HTERT RPE-1 (cell line): Measurements from ENCODE around the gene GBF1.
"Not testable (repeated sequence)": the region's sequence is repeated elsewhere in the genome, so short reads cannot be mapped to it uniquely, and the experiment has no call there.

ENCODE experiments used
- in situ Hi-C: fragments of 300-500 bp; cut with MboI; formaldehyde crosslinking; loops from 4 replicates; pipeline ENCODE4 v1.14.3; 2020; ENCODE audit warnings: low sequenced_read_pairs

Gene GBF1

DNA sequence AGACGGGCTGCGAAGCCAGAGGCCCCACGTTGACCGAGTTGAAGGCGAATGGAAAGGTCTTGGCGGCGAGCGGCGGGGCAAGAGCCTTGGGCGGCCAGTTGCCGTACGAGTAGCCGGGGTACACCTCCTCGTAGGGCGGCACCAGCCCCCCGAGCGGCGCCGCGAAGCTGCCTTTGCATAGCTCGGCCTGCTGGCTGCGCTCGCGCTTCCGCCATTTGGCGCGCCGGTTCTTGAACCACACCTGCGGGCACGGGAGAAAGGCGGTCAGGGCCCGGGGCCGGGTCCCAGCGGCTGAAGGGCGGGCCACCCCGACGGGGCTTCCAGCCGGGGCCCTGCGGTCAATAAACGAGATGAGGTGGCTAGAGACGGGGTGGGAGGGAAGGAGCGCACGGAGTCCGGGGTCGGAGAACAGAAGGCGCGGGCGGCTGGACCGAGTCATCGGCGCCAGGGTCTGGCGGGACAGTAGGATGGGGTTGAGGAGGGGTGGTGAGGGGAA lies 14.4 kb upstream of the GBF1 start:
- in situ Hi-C loops, result loop anchor here (25.0 kb wide), 1 partner anchor 131 kb away; no protein-coding TSS in a partner anchor

DNA sequence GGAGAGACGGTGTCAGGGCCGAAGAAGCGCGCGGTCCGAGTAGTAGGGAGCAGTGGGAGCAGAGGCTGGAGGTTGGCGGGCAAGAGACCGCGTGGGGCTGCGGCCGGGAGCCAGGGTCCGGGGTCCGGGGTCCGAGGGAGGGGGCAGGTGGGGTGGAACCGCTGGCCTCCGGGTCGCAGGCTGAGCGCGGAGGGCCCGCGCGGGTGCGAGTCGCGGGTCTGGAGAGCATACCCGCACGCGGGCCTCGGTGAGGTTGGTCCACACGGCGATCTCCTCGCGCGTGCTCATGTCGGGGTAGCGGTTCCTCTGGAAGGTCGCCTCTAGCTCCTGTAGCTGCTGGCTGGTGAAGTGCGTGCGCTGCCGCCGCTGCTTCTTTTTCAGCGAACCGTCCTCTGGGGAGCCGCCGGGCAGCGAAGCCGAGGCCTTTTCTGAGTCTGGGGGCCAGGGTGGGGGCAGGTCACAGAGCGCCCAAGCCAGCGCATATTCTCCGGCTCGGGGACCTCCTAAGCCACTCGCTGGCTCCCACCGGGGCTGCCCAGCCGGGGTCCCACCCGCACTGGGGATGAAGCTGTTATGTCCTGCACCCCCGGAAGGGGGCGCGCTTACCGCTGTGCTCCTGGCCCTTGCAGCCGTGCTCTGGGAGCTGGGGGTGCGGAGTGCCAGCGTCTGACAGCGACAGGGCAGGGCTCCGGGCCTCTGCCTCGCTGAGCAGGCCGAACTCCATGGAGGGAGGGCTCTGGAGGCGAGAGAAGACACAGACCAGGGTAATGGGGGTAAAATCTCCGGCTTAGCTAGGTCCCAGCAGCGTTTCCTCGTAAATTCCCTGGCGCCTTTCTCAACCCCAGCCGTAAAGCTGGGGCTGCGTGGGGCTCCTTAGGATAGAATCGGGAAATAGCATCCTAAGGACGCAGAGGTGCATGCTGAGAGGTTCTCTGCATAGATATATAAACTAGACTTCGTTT lies 13.7 kb upstream of the GBF1 start:
- in situ Hi-C loops, result loop anchor here (25.0 kb wide), 1 partner anchor 131 kb away; no protein-coding TSS in a partner anchor

DNA sequence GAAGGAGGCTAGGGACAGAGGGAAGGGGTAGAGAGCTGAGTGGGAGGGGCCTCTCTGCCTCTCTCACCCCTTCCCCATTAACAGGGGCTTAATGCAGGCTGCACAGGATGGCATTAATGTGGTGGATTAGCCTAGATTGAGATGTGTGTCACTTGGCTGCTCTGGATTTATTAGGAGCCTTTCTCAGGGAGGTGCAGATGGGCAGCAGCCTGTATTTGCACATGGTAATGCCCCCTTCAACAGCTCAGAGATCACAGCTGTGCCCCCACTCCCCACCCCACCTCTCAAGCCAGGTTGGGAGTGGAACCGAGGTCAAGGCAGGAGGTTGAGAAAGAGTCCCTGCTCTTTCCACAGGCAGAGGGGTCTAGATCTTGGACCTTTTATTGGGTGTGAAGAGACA lies 11.3 kb upstream of the GBF1 start:
- in situ Hi-C loops, result loop anchor here (25.0 kb wide), 1 partner anchor 128 kb away; no protein-coding TSS in a partner anchor

DNA sequence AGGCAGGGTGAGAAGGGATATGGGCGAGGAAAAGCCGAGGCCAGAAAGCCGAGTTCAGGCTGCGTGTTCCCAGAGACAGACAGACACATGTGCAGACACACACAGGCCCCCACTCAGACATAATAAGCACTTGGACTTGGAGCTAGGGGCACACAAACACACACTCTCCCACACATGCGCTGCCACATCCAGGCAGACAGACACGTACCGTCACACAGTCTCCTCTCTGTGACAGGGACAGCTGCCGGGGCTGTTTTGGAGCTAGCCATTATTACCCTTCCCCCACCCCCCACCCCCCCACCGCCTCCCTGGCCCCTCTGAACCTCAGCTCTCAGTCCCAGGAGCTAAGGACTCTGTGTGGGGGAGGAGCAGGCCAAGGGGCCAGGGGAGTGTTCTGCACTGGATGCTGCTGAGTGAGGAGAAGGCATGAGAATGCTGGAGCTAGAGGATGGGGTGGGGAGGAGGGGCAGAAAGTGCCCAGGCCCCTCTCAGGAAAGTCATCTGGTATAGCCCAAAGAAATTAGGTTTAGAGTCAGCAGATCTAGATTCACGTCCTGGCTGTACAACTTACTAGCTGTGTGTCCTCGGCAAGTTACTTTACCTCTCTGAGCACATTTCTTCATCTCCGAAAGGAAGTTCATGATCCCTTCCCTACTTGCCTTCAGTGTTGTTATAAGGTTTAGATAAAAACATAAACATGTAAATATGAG lies 10.3 kb upstream of the GBF1 start:
- in situ Hi-C loops, result loop anchor here (25.0 kb wide), 1 partner anchor 127 kb away; no protein-coding TSS in a partner anchor

DNA sequence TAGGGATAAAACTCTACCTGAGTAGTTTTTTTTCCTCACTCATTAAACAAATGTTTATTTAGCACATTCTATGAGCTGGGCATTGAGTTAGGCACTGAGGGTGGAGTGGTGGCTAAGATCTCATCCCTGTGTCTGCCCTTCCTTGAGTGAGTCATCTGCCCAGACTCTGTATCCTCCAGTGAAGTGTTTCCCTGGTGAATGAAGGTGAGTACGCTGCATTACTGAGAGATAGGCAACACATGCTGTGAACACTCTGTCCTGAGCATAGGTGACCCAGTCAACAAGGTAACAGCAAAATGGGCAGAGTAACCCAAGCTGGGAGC lies 9.8 kb upstream of the GBF1 start:
- in situ Hi-C loops, result loop anchor here (25.0 kb wide), 1 partner anchor 127 kb away; no protein-coding TSS in a partner anchor

DNA sequence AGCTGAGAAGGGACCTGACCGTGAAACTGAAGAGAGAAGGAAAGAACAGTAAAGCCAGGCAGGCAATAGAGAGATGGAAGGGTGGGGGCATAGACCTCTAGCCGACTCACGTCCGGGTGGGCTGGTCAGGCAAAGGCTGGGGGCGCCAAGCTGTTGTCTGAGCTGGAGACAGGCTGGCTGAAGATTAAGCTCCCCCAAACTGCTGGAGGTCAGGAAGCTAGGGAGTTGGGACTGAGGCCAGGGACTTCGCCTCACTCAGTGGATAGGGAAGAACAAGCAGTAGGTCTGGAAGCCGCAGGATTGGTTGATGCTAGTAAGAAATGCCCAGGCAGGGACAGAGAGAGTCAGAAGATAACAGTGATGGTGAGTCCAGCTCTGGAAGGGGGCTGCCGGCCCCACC lies 9.3 kb upstream of the GBF1 start:
- in situ Hi-C loops, result loop anchor here (25.0 kb wide), 1 partner anchor 126 kb away; no protein-coding TSS in a partner anchor

DNA sequence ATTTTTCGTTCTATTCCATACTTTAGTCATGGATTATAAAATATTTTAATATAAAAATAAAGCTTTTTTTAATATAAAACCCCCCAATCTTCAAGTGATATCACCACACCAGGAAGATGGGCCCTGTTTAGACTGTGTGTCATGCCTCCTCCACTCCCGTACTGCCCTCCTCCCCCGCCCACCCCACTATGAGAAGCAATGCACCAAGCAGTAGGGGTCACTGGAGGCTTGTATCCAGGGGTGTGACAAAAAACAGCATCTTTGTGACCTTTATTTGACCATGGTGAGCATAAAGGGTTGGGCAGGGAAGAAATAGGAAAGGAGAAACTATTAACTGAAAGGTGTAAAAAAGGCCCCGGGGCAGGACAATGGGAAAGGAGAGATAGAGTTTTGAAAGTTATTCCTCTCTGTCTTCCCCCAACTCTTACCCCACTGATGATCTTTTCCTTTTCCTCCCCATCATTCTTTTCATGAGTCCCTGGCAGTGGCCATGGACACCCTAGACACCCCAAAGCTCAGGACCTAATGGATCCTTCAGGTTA lies 7.5 kb upstream of the GBF1 start:
- in situ Hi-C loops, result loop anchor here (25.0 kb wide), 1 partner anchor 125 kb away; no protein-coding TSS in a partner anchor

DNA sequence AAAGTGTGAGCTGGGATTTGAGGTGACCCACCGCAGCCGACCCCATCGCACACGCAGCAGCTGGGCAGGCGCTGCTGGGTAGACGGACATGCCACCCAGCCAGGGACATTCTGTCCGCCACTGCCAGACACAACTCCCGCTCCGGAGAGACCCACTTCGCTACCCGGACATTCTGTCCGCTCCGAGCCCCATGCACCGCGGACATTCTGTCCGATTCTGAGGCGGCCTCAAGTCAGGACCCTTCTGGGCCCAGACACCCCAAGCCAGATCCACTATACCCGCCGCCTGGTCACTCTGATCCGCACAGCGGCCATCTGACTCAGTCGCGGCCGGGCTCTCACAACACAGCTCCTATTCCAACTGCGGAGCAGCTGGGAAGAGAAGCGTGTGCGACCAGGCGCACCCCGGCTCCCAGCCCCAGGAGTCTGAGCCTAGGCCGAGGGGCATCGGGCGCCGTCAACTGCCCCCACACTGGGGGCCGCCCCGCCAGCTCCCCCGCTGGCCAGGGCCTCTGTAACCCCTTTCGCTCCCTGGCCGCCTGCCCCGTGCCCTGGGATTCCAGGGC lies 4.8 kb upstream of the GBF1 start:
- in situ Hi-C loops, result loop anchor here (25.0 kb wide), 1 partner anchor 122 kb away; no protein-coding TSS in a partner anchor

DNA sequence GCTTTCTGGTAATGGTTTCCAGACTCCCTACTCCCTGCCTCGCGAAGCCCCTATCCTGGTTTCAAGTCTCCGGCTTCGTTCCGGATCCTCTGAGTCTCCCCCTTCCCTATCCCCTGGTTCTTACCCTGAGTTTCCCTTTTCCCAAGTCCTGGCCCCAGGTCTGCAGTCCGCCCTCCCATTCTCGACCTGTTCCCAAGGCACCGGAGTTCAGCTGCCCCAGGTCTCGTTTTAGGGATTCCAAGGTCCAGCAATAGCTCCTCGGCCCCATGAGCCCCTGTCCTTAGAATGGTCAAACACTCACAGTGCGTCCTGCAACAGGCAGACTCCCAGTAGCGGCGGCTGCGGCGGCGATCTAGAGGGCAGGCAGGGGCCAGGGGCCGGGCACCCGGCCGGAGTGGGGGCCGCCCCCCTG lies 4.3 kb upstream of the GBF1 start:
- in situ Hi-C loops, result loop anchor here (25.0 kb wide), 1 partner anchor 121 kb away; no protein-coding TSS in a partner anchor

DNA sequence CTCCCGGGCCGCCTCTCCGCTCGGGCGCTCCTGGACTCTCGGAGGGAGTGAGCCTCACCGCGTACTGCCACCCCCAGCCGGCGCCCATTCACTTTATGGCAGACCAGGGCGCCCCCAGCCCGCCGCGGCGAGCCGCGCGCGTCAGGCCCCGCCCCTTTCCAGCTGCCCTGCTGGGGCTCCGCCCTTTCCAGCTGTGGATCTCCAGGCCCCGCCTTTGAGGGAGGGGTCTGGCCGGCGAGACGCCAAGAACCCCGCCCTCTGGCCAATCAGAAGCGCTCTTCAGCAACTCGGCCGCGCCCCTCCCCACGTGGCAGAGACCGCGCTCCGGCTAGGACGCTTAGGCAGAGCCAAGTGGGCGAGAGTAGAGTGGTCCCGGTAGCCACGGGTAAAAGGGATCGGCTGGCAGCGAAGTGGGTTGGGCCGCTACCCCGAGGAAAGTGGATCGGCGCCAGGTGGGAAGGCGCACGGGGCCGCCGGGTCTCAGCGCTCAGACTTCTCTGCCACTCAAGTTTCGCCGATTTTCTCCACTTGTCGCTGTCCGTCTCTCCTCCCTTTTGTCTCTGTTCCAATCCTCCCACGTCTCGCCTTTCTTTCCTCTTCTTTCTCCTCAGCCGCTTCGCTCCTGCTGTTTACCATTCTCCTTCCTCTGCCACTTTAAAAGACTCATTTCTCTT lies 3.8 kb upstream of the GBF1 start, which contains the start of gene PITX3:
TSS of gene PITX3 (minus strand) at position 69 of the 674 bp plus-strand sequence. CDS start 9,432 bp downstream, outside the sequence.
- in situ Hi-C loops, result loop anchor here (25.0 kb wide), 1 partner anchor 121 kb away; no protein-coding TSS in a partner anchor

DNA sequence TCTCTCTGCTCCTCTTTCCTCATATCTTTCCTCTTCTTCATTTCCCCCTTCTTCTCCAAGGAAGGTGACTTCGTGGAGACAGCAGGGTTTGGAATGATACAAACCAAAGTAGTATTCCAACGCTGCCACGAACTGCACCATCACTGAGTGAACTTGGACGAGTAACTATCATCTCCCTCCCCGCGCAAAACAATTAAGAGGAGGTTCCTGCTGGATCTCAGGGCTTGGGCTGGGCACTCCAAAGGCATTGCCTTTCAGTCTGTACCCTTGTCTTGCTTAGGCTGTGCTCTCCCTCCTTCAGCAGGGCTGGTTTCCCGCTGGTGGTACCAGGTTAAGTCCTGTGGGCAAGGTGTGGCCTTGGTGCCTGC lies 3.2 kb upstream of the GBF1 start:
- in situ Hi-C loops, result loop anchor here (25.0 kb wide), 1 partner anchor 120 kb away; no protein-coding TSS in a partner anchor

DNA sequence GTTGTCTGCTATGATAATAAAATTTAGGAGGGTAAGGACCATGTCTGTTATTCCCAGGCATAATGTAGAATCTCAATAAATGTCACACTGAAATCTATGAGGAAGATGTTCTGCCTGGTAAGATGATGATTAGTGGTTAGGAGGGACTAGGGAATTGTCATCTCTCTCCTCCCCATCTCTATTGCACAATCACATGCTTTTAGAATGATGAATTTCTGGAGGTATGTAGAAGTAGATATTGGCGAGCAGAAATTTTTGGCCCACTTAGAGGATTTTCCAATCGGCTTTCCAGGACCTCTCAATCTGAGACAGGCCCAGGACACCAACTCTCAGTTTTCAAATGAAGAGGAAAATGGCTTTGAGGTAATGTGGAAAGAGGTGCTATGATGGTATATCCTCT lies 2.0 kb upstream of the GBF1 start:
- in situ Hi-C loops, result loop anchor here (25.0 kb wide), 1 partner anchor 119 kb away; no protein-coding TSS in a partner anchor

DNA sequence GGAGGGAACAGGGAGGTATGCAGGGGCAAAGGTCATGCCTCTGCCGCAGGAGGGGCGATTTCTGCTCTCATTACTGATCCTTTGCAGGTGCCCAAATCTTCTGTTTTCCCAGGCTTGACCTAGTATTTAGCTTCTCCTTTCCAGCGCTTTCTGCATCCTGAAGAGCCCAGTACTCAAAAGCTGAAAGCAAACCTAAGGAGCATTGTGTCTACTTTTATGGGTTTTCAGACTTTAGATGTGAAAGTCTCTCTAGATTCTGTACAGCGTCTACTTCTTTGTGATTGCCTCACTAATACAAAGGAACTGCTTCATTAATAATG lies 560 bp downstream of the GBF1 start:
- in situ Hi-C loops, result loop anchor here (25.0 kb wide), 1 partner anchor 116 kb away; no protein-coding TSS in a partner anchor

DNA sequence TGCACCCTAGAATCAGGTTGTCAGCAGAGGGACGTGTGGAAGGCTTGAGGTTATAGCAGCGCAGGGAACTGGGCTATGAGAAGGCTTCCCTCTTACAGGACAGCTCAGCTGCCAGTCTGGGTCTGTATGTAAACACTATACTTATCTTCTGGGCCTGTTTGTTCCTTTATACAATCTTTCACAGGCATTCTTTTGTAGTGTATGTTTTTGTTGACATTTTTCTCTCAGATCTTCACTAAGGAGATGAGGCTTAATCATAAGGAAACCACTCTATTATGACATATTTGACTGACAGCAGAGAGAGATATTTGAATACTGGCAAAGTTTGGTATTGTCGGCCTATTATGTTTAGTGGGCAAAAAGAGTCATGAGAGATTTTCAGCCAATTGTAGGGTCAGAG lies 929 bp downstream of the GBF1 start:
- in situ Hi-C loops, result loop anchor here (25.0 kb wide), 1 partner anchor 116 kb away; no protein-coding TSS in a partner anchor

DNA sequence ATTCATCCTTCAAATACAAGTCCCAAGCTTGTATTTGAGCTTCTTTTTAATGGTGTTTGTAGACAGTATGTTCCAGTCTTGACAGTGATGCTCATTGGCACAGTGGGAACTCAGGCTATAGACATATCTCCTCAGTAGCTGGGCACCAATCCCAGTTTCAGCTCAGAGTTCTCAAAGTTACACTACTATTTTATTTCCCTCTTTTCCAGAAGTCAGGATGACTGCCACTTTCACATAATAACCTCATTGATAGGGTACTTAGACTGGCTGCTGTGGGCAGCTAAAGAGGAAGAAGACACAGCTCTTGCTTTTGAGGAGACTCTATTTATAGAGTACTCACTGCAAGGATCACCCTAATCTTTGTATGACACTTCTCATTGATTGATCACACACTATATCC lies 2.4 kb downstream of the GBF1 start:
- in situ Hi-C loops, result loop anchor here (25.0 kb wide), 1 partner anchor 115 kb away; no protein-coding TSS in a partner anchor

DNA sequence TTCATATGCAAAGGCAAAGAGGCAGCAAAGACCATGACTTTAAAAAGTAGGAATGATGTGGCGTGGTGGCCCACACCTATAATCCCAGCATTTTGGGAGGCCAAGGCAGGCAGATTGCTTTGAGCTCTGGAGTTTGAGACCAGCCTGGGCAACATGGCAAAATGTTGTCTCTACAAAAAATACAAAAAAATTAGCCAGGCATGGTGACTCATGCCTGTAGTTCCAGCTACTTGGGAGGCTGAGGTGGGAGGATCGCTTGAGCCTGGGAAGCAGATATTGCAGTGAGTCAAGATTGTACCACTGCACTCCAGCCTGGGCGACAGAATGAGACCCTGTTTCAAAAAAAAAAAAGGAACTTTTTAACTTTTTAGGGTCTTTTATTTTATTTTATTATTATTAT lies 7.2 kb downstream of the GBF1 start:
- in situ Hi-C loops, result not testable (repeated sequence)

DNA sequence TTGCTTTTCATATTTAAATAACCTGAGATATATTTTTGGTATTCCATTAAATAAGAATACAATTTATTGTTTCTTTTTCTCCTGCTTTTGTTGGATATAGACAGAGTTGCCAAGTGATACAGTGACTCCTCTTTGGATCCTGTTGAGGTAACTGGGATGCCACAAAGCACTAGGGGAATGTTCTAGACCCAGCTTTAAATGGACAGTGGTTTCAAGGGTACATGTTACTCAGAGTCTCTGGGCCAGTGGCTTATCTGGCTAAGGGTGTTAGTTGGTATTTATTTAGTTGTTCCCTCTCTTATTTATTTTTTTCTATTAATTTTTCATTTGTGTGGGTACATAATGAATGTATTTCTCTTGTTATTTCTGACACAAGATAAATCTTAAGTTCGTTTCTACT lies 9.1 kb downstream of the GBF1 start:
- in situ Hi-C loops, result no loop called here

DNA sequence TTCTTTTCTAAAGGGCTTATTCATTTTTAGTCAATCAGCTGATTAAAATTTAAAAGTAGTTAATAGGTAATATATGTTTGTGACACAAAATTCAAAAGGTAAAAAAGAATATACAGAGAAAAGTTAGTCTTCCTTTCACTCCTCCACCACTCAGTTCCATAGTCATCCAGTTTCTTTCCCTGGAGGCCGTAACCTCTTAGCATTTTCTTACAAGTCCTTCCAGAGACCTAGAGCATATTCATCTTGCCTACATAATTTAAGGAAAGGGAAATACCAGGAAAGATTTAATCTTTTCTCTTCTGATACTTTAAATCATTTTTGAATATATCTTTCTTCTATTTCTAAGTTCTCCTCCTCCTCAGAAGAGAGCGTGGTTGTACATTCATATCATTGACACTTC lies 10.1 kb downstream of the GBF1 start:
- in situ Hi-C loops, result no loop called here

DNA sequence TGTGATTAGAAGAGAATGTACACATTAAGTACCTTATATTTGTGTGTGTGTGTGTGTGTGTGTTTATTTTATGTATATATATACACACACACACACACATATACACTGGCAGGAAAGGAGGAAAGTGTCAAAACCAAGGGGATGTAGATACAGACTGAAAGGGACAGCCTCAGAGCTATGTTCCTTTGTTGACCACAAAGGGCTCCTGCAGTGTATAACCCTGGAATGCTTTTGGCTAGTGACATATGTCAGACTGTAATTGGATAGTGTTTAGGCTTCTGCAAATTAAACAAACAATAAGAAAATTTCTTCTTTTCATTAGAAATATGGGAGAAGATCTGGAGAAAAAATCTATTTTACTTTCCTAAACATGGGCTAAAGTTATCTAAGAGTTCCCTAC lies 15.9 kb downstream of the GBF1 start:
- in situ Hi-C loops, result no loop called here

DNA sequence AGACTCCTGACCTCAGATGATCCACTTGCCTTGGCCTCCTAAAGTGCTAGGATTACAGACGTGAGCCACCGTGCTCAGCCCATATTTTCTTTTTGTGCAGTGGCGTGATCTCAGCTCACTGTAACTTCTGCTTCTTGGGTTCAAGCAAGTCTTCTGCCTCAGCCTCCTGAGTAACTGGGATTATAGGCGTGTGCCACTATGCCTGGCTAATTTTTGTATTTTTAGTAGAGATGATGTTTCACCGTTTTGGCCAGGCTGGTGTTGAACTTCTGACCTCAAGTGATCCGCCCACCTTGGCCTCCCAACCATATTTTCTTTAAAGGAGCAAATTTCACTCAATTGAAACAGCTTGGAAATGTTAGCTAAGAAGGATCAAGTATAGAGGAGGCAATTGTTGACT lies 16.5 kb downstream of the GBF1 start:
- in situ Hi-C loops, result no loop called here
